Trophoblast cell (in vitro differentiated cells and primary cell): ENCODE measurements around the gene ERC1.

ENCODE experiments used
- DNase-seq, 2 donors: peaks; one replicate each; pipeline ENCODE4 v3.0.0-alpha.2; 2016
- H2AFZ ChIP-seq: 2 replicates; pipeline ENCODE4 v1.6.1; 2013; ENCODE audit warnings: low read length, moderate library complexity, mild to moderate bottlenecking; ENCODE audit not compliant: insufficient read depth, poor library complexity
- H2AK5ac ChIP-seq: 2 replicates; pipeline ENCODE4 v1.6.1; 2013; ENCODE audit warnings: mild to moderate bottlenecking, low read length
- H2BK120ac ChIP-seq: 2 replicates; pipeline ENCODE4 v1.6.1; 2013; ENCODE audit warnings: low read length, mild to moderate bottlenecking, moderate library complexity; ENCODE audit not compliant: insufficient read depth, poor library complexity
- H2BK12ac ChIP-seq: 2 replicates; pipeline ENCODE4 v1.6.1; 2013; ENCODE audit warnings: mild to moderate bottlenecking, low read length, moderate library complexity
- H2BK5ac ChIP-seq: 2 replicates; pipeline ENCODE4 v1.6.1; 2013; ENCODE audit warnings: low read length, low read depth, moderate library complexity, mild to moderate bottlenecking; ENCODE audit not compliant: poor library complexity
- H3K14ac ChIP-seq: 2 replicates; pipeline ENCODE4 v1.6.1; 2013; ENCODE audit warnings: mild to moderate bottlenecking, low read length
- H3K18ac ChIP-seq: 2 replicates; pipeline ENCODE4 v1.6.1; 2013; ENCODE audit warnings: mild to moderate bottlenecking, low read length
- H3K23ac ChIP-seq: 2 replicates; pipeline ENCODE4 v1.6.1; 2013; ENCODE audit warnings: low read length
- H3K27ac ChIP-seq: 2 replicates; pipeline ENCODE4 v1.5.1; 2013; ENCODE audit warnings: low read depth, mild to moderate bottlenecking, inconsistent platforms, low read length, moderate library complexity
- H3K27me3 ChIP-seq: 2 replicates; pipeline ENCODE4 v1.6.1; 2013; ENCODE audit warnings: inconsistent platforms, mild to moderate bottlenecking, low read length, moderate library complexity; ENCODE audit not compliant: insufficient read depth
- H3K36me3 ChIP-seq, 2 experiments: 1 replicate in 1 of 2; 2 replicates in 1 of 2; pipeline ENCODE4 v1.6.1; 2013; ENCODE audit warnings: low read length in 2 of 2, mild to moderate bottlenecking in 2 of 2, moderate library complexity in 1 of 2; ENCODE audit not compliant: insufficient read depth in 2 of 2, control insufficient read depth in 1 of 2
- H3K4ac ChIP-seq: 2 replicates; pipeline ENCODE4 v1.6.1; 2013; ENCODE audit warnings: low read depth, mild to moderate bottlenecking, low read length, moderate library complexity
- H3K4me1 ChIP-seq, 2 experiments: 1 replicate in 1 of 2; 2 replicates in 1 of 2; pipeline ENCODE4 v1.6.1; 2013; ENCODE audit warnings: low read length in 2 of 2, mild to moderate bottlenecking in 2 of 2, moderate library complexity in 1 of 2; ENCODE audit not compliant: insufficient read depth in 2 of 2, control insufficient read depth in 1 of 2
- H3K4me2 ChIP-seq: 2 replicates; pipeline ENCODE4 v1.6.1; 2013; ENCODE audit warnings: inconsistent platforms, mild to moderate bottlenecking, low read length, moderate library complexity
- H3K4me3 ChIP-seq: 2 replicates; pipeline ENCODE4 v1.5.1; 2013; ENCODE audit warnings: mild to moderate bottlenecking, low read depth, low read length, inconsistent platforms
- H3K79me1 ChIP-seq: one replicate; pipeline ENCODE4 v1.6.1; 2013; ENCODE audit warnings: low read length
- H3K79me2 ChIP-seq: 2 replicates; pipeline ENCODE4 v1.6.1; 2013; ENCODE audit warnings: low read length, mild to moderate bottlenecking; ENCODE audit not compliant: control insufficient read depth, insufficient read depth, poor library complexity
- H3K9ac ChIP-seq: 2 replicates; pipeline ENCODE4 v1.6.1; 2013; ENCODE audit warnings: mild to moderate bottlenecking, low read length
- H3K9me3 ChIP-seq: 2 replicates; pipeline ENCODE4 v1.6.1; 2013; ENCODE audit warnings: low read depth, mild to moderate bottlenecking, control low read depth, inconsistent platforms, low read length; ENCODE audit not compliant: insufficient read depth
- H4K12ac ChIP-seq: 2 replicates; pipeline ENCODE4 v1.6.1; 2013; ENCODE audit warnings: low read depth, mild to moderate bottlenecking, low read length, moderate library complexity
- H4K8ac ChIP-seq: 2 replicates; pipeline ENCODE4 v1.6.1; 2013; ENCODE audit warnings: low read depth, mild to moderate bottlenecking, low read length, moderate library complexity
- H4K91ac ChIP-seq: one replicate; pipeline ENCODE4 v1.6.1; 2013; ENCODE audit warnings: low read depth, mild to moderate bottlenecking, low read length, moderate library complexity
- WGBS: extraction: QIAGEN DNeasy Blood & Tissue Kit; methylation state at CpG from one replicate; pipeline ENCODE4 v1.1.7; 2013; ENCODE audit warnings: missing lambda C conversion rate; ENCODE audit not compliant: insufficient read length, insufficient coverage; ENCODE audit errors: extremely low coverage; 5-methylcytosine and 5-hydroxymethylcytosine counted together

The ERC1 gene

GRCh38 chr12:1291601-1292332 lies 300.7 kb downstream of the ERC1 start:
- no CpG with 5 or more reads among the region's 8 CpGs for WGBS
- H3K9me3 ChIP-seq = no peaks in the 10 kb centered on the region
- H3K36me3 ChIP-seq = no peaks in the 10 kb centered on the region
- no peak overlapping the region for H2BK12ac ChIP-seq
- H4K91ac ChIP-seq = no peak overlapping the region
- no peak overlapping the region for H3K18ac ChIP-seq
- H3K4me3 ChIP-seq = no peak overlapping the region
- H2AFZ ChIP-seq = no peak overlapping the region
- H4K12ac ChIP-seq = no peak overlapping the region
- H3K23ac ChIP-seq = no peak overlapping the region
- H2BK5ac ChIP-seq = no peak overlapping the region
- H3K79me2 ChIP-seq = no peaks in the 10 kb centered on the region
- H3K9ac ChIP-seq = no peak overlapping the region
- no peaks in the 10 kb centered on the region for H3K79me1 ChIP-seq
- H3K27me3 ChIP-seq = no peaks in the 10 kb centered on the region
- no peak overlapping the region for H4K8ac ChIP-seq
- H2BK120ac ChIP-seq = no peak overlapping the region
- H3K14ac ChIP-seq = no peak overlapping the region
- H3K27ac ChIP-seq = no peak overlapping the region
- H2AK5ac ChIP-seq = no peak overlapping the region
- no peak overlapping the region for H3K4ac ChIP-seq
- no peak for DNase-seq
- no peak overlapping the region for H3K4me2 ChIP-seq
- no peaks in the 10 kb centered on the region for H3K4me1 ChIP-seq

GRCh38 chr12:1293901-1294300 lies 302.9 kb downstream of the ERC1 start:
- Histone ChIP-seq H3K4me3 (no peak overlapping the region), H2BK12ac (no peak overlapping the region), H3K27ac (no peak overlapping the region), H4K8ac (no peak overlapping the region), H3K27me3 (no peaks in the 10 kb centered on the region), H3K18ac (no peak overlapping the region), H4K91ac (no peak overlapping the region), H3K9me3 (no peaks in the 10 kb centered on the region), H3K36me3 (no peaks in the 10 kb centered on the region), H3K14ac (no peak overlapping the region), H4K12ac (no peak overlapping the region), H3K4ac (no peak overlapping the region), H2BK5ac (no peak overlapping the region), H2BK120ac (no peak overlapping the region), H3K79me1 (no peaks in the 10 kb centered on the region), H2AK5ac (no peak overlapping the region), H3K9ac (no peak overlapping the region), H3K4me1 (no peaks in the 10 kb centered on the region), H3K4me2 (no peak overlapping the region), H2AFZ (no peak overlapping the region), H3K79me2 (no peaks in the 10 kb centered on the region), H3K23ac (no peak overlapping the region)
- no CpG with 5 or more reads among the region's 1 CpG for WGBS
- DNase-seq = no peak

GRCh38 chr12:1297206-1297605 lies 306.2 kb downstream of the ERC1 start:
- Histone ChIP-seq H3K27ac (no peak overlapping the region), H3K18ac (no peak overlapping the region), H3K9me3 (no peaks in the 10 kb centered on the region), H2AK5ac (no peak overlapping the region), H2BK5ac (no peak overlapping the region), H3K4me1 (no peaks in the 10 kb centered on the region), H2AFZ (no peak overlapping the region), H2BK12ac (no peak overlapping the region), H3K4me2 (no peak overlapping the region), H3K79me2 (no peaks in the 10 kb centered on the region), H3K4me3 (no peak overlapping the region), H4K8ac (no peak overlapping the region), H3K14ac (no peak overlapping the region), H3K27me3 (no peaks in the 10 kb centered on the region), H4K12ac (no peak overlapping the region), H4K91ac (no peak overlapping the region), H3K23ac (no peak overlapping the region), H3K9ac (no peak overlapping the region), H2BK120ac (no peak overlapping the region), H3K79me1 (no peaks in the 10 kb centered on the region), H3K4ac (no peak overlapping the region), H3K36me3 (no peaks in the 10 kb centered on the region)
- WGBS = no CpG with 5 or more reads among the region's 3 CpGs
- peak; percentile 27 to 32 for DNase-seq

GRCh38 chr12:1297639-1298175 lies 306.7 kb downstream of the ERC1 start:
- Histone ChIP-seq H3K79me2 (no peaks in the 10 kb centered on the region), H3K36me3 (no peaks in the 10 kb centered on the region), H4K91ac (no peak overlapping the region), H3K4ac (no peak overlapping the region), H3K14ac (no peak overlapping the region), H3K23ac (no peak overlapping the region), H3K9me3 (no peaks in the 10 kb centered on the region), H3K9ac (no peak overlapping the region), H3K4me3 (no peak overlapping the region), H3K27ac (no peak overlapping the region), H2BK12ac (no peak overlapping the region), H4K8ac (no peak overlapping the region), H3K4me2 (no peak overlapping the region), H2AK5ac (no peak overlapping the region), H4K12ac (no peak overlapping the region), H3K4me1 (no peaks in the 10 kb centered on the region), H2BK5ac (no peak overlapping the region), H3K27me3 (no peaks in the 10 kb centered on the region), H2AFZ (no peak overlapping the region), H2BK120ac (no peak overlapping the region), H3K18ac (no peak overlapping the region), H3K79me1 (no peaks in the 10 kb centered on the region)
- DNase-seq = no peak
- WGBS = no CpG with 5 or more reads among the region's 4 CpGs
